Mucosa of stomach (tissue), 1 donor: ENCODE data around the gene ZFHX3.

Experiments
- H3K27me3 ChIP-seq: one replicate; pipeline ENCODE4 v1.7.0; 2013; ENCODE audit warnings: mild to moderate bottlenecking, low read length; ENCODE audit not compliant: control insufficient read depth, insufficient read depth
- H3K36me3 ChIP-seq: one replicate; pipeline ENCODE4 v1.7.0; 2013; ENCODE audit warnings: low read length; ENCODE audit not compliant: control insufficient read depth, insufficient read depth
- H3K4me1 ChIP-seq: one replicate; pipeline ENCODE4 v1.7.0; 2013; ENCODE audit warnings: mild to moderate bottlenecking, low read length; ENCODE audit not compliant: control insufficient read depth, insufficient read depth
- H3K4me3 ChIP-seq: one replicate; pipeline ENCODE4 v1.7.0; 2013; ENCODE audit warnings: low read length
- H3K9ac ChIP-seq: one replicate; pipeline ENCODE4 v1.7.0; 2013; ENCODE audit warnings: mild to moderate bottlenecking, low read length, moderate library complexity
- H3K9me3 ChIP-seq: one replicate; pipeline ENCODE4 v1.7.0; 2013; ENCODE audit warnings: mild to moderate bottlenecking, low read length, moderate library complexity; ENCODE audit not compliant: control insufficient read depth
- donor health status: Pancreatic carcinoma.

ZFHX3 gene

DNA sequence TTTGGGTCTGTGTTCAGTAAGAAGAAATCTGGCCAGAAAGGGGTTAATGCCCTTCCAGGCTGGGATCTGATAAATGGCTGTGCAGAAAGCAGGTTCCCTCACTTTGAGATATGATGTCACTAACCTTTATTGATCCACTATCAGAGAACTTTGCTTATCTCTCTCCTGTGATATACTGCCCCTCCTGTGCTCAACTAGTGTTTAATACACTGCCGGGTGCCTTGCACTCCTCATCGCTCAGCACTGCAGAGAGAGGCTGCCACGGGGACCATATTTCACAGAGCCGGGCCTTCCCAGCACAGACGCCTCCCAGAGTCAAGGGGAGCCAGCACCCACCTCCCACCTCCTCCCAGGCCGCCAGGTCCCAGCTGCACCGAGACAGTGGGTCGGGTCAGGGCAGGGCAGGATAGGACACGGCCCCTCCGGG, 20.2 kb downstream of the ZFHX3 start:
- Histone ChIP-seq H3K27me3 (no peaks in the 10 kb centered on the region), H3K4me3 (no peak overlapping the region), H3K9ac (no peak overlapping the region), H3K4me1 (peaks cover 21% of the 10 kb centered on the region), H3K9me3 (no peaks in the 10 kb centered on the region), H3K36me3 (no peaks in the 10 kb centered on the region)

DNA sequence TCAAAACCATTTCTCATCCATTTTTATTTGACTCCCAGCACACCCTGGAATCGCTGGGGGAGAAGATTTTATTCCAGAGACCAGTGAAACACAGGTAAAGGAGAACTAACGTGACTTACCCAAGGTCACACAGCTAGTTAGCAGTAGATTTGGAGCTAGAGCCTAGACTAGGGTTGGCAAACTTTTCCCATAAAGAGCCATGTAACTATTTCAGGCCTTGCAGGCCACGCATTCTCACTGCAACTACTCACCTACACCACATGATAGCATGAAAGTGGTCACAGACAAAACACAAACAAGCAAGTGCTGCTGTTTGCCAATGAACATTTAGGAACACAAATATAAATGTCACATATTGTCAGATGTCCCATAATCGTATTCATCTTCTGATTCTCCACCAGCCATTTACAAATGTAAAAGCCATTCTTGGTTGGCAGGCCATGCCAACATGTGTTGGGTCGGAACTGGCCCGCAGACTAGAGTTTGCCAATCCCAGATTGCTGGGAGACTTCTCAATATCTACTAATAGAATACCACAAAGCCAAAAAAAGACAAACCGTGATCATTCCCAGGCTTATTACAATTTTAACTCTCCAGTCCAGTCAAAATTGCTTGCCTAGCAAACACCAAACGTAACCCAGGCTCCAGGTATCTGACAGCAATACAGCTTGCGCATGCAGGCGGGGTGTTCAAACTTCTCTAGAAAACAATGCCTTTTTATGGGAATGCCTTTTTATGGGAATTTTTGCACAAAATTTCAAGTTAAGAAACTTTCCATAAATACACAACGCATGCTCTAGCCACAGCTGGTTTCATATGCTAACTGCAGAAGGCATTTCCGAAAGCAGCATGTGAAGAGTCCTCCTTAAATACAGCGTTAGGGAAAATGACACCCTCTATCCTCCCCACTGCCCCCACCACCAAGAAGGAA, 20.9 kb downstream of the ZFHX3 start:
- Histone ChIP-seq H3K9ac (no peak overlapping the region), H3K9me3 (no peaks in the 10 kb centered on the region), H3K4me1 (peaks cover 21% of the 10 kb centered on the region), H3K36me3 (no peaks in the 10 kb centered on the region), H3K27me3 (no peaks in the 10 kb centered on the region), H3K4me3 (no peak overlapping the region)

DNA sequence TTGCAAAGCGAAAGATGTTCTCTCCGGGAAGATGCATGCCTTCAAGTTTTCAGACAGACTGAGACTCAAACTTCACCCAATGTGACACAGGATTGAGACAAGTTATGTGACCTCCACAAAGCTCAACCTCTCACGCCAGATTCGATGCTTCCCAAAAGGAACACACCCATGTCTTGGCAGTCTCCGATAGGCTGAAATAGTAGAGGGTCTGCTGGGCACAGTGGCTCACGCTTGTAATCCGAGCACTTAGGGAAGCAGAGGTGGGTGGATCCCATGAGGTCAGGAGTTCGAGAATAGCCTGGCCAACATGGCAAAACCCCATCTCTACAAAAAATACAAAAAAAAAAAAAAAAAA, 22.1 kb downstream of the ZFHX3 start:
- no peak overlapping the region for H3K4me3 ChIP-seq
- H3K9me3 ChIP-seq: no peaks in the 10 kb centered on the region
- no peaks in the 10 kb centered on the region for H3K36me3 ChIP-seq
- H3K9ac ChIP-seq: peak overlapping the region; percentile 12
- no peaks in the 10 kb centered on the region for H3K27me3 ChIP-seq
- H3K4me1 ChIP-seq: peaks cover 24% of the 10 kb centered on the region

DNA sequence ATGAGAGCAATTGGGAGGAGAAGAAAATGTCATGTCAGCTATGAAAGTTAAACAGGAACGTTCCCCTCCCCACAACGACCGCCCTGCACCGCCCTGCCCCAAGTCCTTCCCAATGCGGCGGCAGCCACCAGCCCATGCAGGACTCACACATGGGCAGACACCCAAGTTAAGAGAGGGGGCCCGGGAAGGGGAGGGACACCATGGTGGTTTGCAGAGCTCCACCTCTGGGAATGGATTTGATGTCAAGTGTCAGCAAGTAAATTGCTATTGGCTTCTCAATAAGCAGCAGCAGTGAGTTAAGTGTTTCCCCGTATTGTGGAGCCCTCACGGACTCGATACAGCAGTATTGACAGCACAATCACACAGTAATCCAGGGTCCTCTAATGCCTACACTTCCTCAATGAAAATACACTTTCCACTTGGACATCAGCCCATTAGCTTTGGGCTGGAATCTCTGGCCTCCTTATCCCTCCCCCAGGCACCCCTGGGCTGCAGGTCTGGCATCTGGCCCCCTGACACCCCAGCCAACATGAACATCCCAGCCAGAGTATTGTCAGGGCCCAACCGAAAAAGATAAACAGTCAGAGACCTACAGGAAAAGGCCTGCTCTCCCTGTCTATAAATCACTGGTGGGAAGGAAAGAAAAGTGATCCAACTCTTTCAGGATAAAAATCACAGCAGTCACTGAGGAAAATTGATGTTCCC, 22.6 kb downstream of the ZFHX3 start:
- Histone ChIP-seq H3K36me3 (no peaks in the 10 kb centered on the region), H3K9me3 (no peaks in the 10 kb centered on the region), H3K9ac (peak overlapping the region; percentile 12), H3K27me3 (no peaks in the 10 kb centered on the region), H3K4me1 (peaks cover 29% of the 10 kb centered on the region), H3K4me3 (no peak overlapping the region)

DNA sequence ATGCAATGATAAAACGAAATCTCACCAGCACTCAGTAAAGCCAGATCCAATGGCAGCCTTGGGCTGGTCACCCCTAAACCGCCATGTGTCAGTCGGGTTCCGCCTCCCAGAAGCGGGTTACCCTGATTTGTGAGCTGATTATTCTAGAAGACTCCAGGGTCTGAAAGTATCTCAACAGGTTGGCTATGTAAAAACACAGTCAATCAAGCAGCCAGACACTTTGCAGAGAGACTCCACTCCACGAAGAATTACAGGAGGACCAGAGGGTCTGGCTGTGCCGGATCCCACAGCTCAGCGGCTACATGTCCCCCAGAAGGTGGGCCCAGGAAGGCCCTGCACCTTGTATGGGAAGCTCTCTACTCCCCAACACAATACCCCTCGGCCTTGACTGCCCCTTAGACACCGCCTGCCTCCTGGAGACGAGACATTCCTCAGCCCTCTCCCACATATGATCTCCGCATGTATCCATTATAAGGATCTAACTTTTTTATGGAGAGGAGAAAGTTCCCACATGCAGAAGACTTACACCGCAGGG, 23.3 kb downstream of the ZFHX3 start:
- Histone ChIP-seq H3K9me3 (no peaks in the 10 kb centered on the region), H3K27me3 (no peaks in the 10 kb centered on the region), H3K9ac (no peak overlapping the region), H3K4me1 (peaks cover 36% of the 10 kb centered on the region), H3K36me3 (no peaks in the 10 kb centered on the region), H3K4me3 (no peak overlapping the region)

DNA sequence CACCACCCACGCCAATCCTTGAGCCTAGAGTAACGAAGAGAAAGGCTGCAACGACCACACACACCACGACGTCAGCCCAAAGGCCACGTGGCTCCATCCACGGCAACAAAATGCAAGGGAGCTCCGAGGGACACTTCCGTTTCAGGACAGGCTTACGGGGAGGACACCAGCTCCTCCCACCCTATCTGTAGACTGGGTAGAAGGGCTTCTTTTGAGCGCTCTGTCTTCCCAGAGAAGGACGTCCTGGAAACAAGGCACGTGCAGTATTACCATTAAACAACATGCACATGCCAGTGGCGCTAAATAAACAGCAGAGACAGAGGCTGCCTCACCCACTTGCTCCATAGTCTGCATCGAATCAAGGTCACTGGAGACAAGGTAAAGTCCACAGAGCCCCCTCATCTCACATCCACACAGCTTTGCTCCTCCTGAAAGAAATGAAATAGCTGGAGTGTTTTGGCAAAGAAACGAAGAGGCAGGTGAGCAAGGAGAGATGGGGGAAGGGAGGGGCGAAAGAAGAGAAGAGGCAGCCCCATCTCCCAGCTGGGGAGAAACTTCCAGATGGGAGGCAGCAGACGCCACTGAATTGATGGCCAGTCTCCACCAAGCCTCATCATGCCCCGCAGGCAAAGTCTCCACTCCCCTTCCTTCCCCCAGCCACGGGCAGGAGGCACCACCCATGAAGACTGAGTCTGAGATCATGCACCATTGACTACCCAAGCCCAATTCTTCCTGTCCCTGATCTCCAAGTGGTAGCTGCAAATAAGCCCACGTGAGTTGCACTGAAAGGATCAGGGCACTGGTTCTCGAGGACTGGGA, 24.0 kb downstream of the ZFHX3 start:
- H3K9me3 ChIP-seq: no peaks in the 10 kb centered on the region
- H3K4me1 ChIP-seq: peaks cover 43% of the 10 kb centered on the region
- H3K36me3 ChIP-seq: no peaks in the 10 kb centered on the region
- no peak overlapping the region for H3K9ac ChIP-seq
- H3K4me3 ChIP-seq: no peak overlapping the region
- H3K27me3 ChIP-seq: no peaks in the 10 kb centered on the region

DNA sequence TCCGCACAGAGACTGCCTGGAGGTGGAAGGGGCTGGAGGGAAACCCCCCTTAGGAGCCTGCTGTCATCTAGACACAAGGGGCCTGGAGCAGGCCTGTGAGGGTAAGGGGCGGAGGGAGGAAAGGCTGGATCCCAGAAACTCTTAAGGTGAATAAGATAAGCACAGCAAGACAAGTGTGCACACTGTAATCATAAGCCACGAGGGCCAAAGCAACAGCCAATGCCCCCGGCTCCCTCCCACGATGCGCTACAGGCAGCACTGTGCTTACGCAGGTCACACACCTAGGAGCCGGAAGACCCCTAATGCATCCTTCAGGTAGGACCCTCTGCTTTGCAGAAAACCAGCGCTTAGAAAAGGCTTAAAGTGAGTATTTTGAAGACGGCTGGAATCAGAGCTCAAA, 24.6 kb downstream of the ZFHX3 start:
- Histone ChIP-seq H3K4me3 (no peak overlapping the region), H3K9me3 (no peaks in the 10 kb centered on the region), H3K36me3 (no peaks in the 10 kb centered on the region), H3K9ac (no peak overlapping the region), H3K4me1 (peaks cover 40% of the 10 kb centered on the region), H3K27me3 (no peaks in the 10 kb centered on the region)

DNA sequence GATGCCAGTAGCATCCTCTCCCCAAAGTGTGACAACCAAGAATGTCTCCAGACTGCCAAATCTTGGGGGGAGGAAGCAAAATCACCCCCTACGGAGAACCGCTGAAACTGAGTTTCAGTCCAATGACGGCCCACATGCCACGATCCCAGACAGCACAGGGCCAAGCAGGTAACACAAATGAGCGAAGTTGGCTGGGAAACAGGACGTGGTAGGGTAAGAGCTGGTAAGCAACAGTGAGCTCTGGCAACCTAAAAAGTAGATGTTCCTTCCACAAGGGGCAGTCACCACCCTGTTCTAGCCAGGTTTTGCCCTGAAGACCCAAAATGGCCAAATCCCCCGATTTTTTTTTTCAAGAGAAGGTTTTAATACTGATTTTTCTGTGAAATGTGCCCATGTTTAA, 25.4 kb downstream of the ZFHX3 start:
- H3K9ac ChIP-seq: no peak overlapping the region
- H3K36me3 ChIP-seq: no peaks in the 10 kb centered on the region
- H3K4me3 ChIP-seq: no peak overlapping the region
- no peaks in the 10 kb centered on the region for H3K9me3 ChIP-seq
- H3K27me3 ChIP-seq: no peaks in the 10 kb centered on the region
- peaks cover 33% of the 10 kb centered on the region for H3K4me1 ChIP-seq

DNA sequence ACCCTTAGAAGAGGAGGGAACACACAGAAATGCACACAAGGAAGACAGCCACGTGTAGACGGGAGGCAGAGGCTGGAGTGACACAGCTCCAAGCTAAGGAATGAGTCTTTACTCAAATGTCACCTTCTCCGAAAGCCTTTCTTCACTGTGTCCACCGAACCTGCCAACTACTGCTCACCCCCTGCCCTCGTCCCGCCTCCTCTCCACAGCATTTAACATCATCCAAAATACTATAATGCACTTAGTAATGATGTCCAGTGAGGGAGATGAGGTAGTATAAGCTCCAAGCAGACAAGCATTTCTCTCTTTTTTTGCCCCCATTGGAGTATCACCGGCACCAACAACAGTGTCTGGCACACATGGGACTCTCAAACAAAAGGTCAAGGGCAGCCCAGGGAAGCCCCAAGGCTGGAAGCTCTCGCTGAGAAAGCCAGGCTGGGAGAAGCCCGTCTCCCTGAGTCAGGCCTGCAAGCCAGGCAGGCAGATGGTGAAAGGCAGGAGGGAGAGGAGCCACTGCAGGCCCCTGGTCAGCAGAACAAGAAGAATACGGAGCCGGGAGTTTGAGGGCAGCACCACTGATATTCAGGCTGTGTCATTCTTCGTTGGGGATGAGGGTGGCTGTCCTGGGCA, 25.9 kb downstream of the ZFHX3 start:
- Histone ChIP-seq H3K4me3 (no peak overlapping the region), H3K4me1 (peaks cover 32% of the 10 kb centered on the region), H3K9me3 (no peaks in the 10 kb centered on the region), H3K36me3 (no peaks in the 10 kb centered on the region), H3K27me3 (no peaks in the 10 kb centered on the region), H3K9ac (no peak overlapping the region)

DNA sequence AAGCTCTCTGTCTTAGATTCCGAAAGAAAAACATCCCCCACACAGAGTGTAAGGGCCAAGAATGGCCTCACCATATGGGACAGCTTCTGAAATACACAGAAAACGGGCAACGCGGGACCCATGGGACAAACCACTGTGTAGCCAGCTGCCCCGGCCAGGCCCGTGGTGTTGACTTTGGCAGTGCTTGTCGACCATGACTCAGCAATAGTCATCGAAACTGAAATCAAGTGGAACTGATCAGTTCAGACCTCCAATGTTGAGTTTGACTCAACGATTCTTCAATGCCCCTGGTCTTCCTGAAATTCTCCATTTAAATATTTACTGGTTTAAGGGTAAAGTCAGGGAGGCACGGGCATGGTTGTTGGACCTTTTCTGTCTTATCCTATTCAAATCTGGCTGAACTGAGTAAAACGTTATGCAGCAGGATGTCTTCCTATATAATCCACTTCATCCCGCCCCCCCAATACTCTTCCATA, 27.5 kb downstream of the ZFHX3 start:
- no peaks in the 10 kb centered on the region for H3K9me3 ChIP-seq
- no peak overlapping the region for H3K9ac ChIP-seq
- no peaks in the 10 kb centered on the region for H3K36me3 ChIP-seq
- H3K27me3 ChIP-seq: no peaks in the 10 kb centered on the region
- H3K4me3 ChIP-seq: no peak overlapping the region
- peaks cover 46% of the 10 kb centered on the region for H3K4me1 ChIP-seq
